GM12873 (cell line): Measurements from ENCODE around the gene NUDT10.

ENCODE experiments used
- TF ChIP-seq, protein P1 (sequence below): IDR thresholded peaks from 2 replicates; pipeline ENCODE4 v1.5.1; 2012; ENCODE audit warnings: low read depth, mild to moderate bottlenecking, moderate library complexity, low read length, control low read depth; ENCODE audit not compliant: insufficient read depth; ENCODE audit errors: missing control alignments

NUDT10 gene

DNA sequence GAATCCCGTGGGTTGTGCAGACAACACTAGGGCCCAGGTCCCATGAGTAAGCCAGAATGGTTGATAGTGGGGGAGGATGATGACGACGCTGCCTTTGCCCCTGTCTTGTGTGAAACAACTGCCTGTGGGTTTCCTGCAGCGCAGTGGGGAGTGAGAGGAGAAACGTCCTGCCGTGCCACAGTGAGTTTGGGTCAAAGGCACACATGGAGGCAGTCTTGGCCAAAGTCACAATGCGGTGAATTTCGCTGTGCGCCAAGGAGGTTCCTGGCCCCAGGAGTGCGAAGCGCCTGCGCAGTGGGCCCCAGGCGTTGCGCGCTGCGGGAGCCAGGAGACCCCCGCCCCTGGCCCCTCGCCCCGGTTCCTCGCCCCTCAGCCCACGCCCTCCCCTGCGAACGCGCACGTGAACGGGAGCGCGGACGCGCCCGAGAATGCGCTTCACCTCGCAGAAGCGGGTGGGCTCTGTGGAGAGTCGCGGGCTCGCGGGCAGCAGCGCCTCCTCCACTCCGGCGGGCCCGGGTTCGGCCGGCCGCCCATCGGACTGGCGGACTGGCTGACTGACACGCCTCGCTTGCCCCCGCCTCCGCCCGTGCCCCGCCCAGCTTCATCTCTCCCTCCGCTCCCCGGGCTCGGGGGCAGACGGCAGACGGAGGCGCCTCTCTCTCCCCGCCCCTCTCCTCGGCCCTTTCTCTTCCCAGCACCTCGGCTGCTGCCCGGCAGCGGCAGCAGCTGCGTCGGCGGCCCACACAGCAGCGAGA, at the start of gene NUDT10:
Gene NUDT10, plus strand, starts transcription at position 635 of the 755 bp plus-strand sequence. CDS start 144 bp downstream, outside the sequence.
- TF ChIP-seq, protein P1, sequence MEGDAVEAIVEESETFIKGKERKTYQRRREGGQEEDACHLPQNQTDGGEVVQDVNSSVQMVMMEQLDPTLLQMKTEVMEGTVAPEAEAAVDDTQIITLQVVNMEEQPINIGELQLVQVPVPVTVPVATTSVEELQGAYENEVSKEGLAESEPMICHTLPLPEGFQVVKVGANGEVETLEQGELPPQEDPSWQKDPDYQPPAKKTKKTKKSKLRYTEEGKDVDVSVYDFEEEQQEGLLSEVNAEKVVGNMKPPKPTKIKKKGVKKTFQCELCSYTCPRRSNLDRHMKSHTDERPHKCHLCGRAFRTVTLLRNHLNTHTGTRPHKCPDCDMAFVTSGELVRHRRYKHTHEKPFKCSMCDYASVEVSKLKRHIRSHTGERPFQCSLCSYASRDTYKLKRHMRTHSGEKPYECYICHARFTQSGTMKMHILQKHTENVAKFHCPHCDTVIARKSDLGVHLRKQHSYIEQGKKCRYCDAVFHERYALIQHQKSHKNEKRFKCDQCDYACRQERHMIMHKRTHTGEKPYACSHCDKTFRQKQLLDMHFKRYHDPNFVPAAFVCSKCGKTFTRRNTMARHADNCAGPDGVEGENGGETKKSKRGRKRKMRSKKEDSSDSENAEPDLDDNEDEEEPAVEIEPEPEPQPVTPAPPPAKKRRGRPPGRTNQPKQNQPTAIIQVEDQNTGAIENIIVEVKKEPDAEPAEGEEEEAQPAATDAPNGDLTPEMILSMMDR: no peak

DNA sequence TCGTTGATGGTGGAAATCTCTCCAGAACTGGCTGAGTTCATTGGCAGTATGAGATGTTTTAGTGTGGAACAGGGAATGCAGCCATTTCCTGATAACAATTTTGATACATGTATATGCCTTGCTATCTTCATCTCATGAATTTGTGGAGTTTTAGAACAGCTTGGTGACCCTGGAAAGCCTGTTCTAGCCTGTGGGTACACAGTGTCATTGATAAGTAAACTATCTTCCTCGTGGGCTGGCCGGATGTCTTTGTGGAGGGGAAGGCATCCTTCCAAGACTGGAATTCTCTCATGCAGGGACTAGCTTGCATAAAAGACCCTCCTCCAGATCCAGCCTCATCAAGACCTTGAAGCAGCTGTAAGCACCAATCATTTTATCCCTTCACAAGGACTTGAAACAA, 40.2 kb upstream of the NUDT10 start:
- TF ChIP-seq, protein P1: no peak

DNA sequence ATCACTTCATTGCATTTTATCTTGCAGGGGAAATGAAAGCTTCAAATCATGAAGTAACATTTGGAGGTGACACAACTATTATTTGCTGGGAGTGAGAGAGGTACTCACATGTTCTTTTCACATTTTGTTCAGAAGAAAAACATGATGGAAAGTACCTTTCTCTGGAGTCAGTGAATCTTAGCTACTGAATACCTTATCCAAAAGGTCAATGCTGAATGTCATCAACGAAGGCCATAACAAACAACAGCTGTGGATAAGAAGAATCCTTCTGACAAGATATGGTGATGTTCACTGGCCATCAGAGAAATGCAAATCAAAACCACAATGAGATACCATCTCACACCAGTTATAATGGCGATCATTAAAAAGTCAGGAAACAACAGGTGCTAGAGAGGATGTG, 36.5 kb upstream of the NUDT10 start:
- TF ChIP-seq, protein P1: no peak

DNA sequence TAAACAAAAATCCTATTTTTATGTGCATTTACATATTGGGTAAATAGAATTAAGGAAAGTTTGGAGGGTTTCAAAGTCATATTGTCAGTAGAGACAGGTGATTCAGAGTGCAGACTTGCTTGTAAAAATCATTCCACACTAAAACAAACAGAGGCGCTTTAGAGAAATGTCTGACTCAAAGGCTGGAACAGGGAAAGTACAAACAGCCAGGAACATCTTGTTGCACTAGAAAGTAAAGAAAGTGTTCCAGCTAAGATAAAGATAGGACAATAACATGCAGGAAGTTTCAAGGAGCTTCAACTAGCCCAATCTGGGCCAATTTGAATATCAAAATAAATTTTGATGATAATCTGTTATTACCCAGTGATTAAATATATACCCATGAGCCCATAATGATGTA, 16.4 kb upstream of the NUDT10 start:
- TF ChIP-seq, protein P1: no peak

DNA sequence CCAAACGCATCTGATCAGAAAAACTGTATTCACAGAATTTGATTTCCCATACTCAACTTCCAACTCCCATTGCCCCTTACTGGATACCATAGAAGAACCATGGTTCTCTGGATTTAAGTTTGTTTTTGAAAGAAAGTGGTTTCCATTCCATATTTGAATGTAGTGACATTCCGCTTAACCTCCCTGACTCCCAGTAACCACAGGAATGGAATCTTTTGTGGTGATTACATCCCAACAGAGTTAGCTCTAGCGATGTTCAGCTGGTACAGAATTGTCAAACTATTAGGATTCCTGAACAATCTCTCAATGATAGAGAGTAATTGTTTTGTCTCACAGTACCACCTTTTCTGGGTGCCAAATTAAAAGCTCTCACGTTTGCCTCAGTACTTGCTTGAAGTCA, 1.7 kb downstream of the NUDT10 start:
- TF ChIP-seq, protein P1: no peak

DNA sequence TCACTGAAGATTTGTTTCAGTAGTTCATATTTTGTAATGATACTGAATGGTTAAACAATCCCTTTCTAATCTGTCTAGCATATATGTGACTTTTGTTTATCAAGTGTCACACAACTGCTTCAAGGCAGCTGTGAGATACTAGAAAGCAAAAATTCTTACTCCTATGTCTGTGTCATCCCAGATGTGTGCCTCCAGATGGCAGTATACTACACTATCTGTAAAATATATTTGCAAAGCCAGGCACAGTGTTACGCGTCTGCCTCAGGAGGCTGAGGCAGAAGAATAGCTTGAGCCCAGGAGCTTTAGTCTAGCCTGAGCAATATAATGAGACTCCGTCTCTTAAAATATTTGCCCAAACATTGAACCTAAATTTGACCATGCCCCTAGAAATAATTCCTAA, 4.0 kb downstream of the NUDT10 start:
- TF ChIP-seq, protein P1: peak; percentile 50

DNA sequence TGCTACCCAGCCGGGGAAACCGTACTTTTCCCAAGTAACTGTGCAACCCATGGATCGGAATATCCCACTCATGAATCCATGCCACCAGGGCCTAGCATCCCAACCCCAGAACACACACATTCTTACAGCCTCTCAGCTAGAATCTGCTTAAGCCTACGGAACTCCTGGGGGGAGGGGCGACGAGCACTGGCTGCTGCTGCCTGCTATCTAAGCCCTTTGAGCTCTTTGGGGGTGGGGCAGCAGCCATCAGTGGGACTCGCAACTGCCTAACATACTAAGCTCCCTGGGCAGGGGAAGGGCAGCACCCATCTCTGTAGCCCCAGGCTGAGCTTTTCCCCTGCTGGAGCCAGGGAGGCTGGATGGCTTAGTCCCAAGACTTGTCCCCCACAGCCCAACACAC, 28.6 kb downstream of the NUDT10 start:
- TF ChIP-seq, protein P1: no peak

DNA sequence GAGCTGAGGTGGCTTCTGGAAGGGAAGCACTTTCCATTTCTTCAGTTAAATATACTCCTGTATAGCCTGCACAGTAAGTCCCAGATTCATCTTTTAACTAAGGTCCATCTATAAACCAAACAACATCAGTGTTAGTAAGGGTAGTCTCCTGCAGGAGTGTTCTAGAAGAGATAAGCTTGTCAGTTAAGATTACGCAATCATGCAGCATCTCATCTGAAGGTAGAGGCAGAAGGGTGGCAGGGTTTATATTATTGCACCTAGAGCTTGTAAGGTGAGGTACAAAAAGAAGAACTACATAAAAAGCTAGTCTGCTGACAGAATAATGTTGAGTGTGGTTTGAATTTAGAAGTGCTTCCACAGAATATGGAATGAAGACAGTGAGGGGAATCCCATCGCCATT, 44.0 kb downstream of the NUDT10 start:
- TF ChIP-seq, protein P1: no peak
